Measurements from ENCODE around the gene CD247. TPM values are rescaled to one million over a fixed set of nuclear protein-coding genes. Genes with fewer than 3 reads are reported as not detected.

Gene CD247
- total RNA-seq, 1 experiment from 2014 or later: 0.44 TPM

DNA sequence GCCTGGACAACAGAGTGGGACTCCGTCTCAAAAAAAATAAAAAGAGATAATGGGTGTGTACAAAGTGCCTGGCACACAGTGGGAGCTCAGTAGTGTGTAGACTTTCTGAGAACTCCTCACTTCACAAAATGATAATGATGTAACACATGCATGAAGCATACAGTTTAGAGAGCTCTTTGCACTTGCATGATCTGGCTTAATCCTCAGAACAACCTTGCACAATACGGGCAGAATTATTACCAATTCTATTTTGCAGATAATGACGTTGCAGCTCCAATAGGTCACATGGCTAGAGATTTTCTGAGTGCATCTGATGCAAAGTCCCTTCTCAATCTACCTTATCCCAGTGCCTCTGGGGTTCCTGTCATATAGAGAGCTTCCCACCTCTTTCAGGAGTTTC lies 71.4 kb downstream of the CD247 start:
- H3K27ac ChIP-seq (ENCODE audit: low read length): no peak overlapping the region
- in situ Hi-C loops (cut with HindIII; ENCODE audit: low pct_unique_long_range_greater_than_20kb, low sequenced_read_pairs): no loop called here

DNA sequence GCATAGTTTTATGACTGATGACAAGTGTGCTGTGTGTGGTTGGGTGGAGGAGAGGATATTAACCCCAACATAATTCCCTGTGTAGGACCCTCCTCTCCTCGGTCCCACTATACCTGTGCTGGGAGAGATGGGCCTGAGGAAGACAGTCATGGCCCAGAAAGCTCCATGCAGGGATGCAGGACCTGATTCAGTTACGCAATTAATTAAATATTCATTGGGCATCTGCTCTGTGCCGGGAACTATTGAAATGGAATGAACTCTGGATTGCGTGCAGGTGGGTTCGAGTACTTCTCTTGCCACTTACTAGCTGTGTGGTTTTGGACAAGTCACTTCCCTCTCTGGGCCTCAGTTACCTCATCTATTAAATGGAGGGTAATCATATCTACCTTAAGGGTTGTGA lies 74.6 kb downstream of the CD247 start:
- intact Hi-C loops (cut with micrococcal nuclease; ENCODE audit: unreplicated experiment): loop anchor here (5.0 kb wide), 1 partner anchor 376 kb away; no protein-coding TSS in a partner anchor
- ATAC-seq (no peak), DNase-seq (ENCODE audit: low read depth, low spot score) (no peak)
- TF ChIP-seq, protein P1, sequence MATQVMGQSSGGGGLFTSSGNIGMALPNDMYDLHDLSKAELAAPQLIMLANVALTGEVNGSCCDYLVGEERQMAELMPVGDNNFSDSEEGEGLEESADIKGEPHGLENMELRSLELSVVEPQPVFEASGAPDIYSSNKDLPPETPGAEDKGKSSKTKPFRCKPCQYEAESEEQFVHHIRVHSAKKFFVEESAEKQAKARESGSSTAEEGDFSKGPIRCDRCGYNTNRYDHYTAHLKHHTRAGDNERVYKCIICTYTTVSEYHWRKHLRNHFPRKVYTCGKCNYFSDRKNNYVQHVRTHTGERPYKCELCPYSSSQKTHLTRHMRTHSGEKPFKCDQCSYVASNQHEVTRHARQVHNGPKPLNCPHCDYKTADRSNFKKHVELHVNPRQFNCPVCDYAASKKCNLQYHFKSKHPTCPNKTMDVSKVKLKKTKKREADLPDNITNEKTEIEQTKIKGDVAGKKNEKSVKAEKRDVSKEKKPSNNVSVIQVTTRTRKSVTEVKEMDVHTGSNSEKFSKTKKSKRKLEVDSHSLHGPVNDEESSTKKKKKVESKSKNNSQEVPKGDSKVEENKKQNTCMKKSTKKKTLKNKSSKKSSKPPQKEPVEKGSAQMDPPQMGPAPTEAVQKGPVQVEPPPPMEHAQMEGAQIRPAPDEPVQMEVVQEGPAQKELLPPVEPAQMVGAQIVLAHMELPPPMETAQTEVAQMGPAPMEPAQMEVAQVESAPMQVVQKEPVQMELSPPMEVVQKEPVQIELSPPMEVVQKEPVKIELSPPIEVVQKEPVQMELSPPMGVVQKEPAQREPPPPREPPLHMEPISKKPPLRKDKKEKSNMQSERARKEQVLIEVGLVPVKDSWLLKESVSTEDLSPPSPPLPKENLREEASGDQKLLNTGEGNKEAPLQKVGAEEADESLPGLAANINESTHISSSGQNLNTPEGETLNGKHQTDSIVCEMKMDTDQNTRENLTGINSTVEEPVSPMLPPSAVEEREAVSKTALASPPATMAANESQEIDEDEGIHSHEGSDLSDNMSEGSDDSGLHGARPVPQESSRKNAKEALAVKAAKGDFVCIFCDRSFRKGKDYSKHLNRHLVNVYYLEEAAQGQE (IDR thresholded peaks at IDR 0.05; ENCODE audit: insufficient read depth in 1 of 2, low read depth in 2 of 2, low read length in 1 of 2): no peak
- in situ Hi-C loops (cut with HindIII; ENCODE audit: low pct_unique_long_range_greater_than_20kb, low sequenced_read_pairs): no loop called here
- no peaks in the 10 kb centered on the region for H3K27me3 ChIP-seq (ENCODE audit: control insufficient read depth, insufficient read depth, low read length)
- H3K9me3 ChIP-seq (ENCODE audit: control insufficient read depth, insufficient read depth, low read depth, low read length): no peaks in the 10 kb centered on the region
- H3K4me3 ChIP-seq (ENCODE audit: low read depth in 2 of 2, low read length in 2 of 2): no peak overlapping the region
- ChIA-PET CTCF (interaction anchor here (1.4 kb wide), 1 partner anchor 12 kb away, joined by 3 read pairs; no protein-coding TSS in a partner anchor), POLR2A (no interaction called here)
- no peaks in the 10 kb centered on the region for H3K4me1 ChIP-seq (ENCODE audit: control insufficient read depth, insufficient read depth, low read length)
- no TSS peak for BruUV-seq (replicated peaks)
- no peak overlapping the region for H3K27ac ChIP-seq (ENCODE audit: low read length)
- no peaks in the 10 kb centered on the region for H3K36me3 ChIP-seq (ENCODE audit: control insufficient read depth, insufficient read depth, low read length)

More for the DNA sequence above, 71.4 kb downstream of the CD247 start:
- Histone ChIP-seq H3K9me3 (ENCODE audit: control insufficient read depth, insufficient read depth, low read depth, low read length) (no peaks in the 10 kb centered on the region), H3K4me1 (ENCODE audit: control insufficient read depth, insufficient read depth, low read length) (no peaks in the 10 kb centered on the region), H3K4me3 (ENCODE audit: low read depth in 2 of 2, low read length in 2 of 2) (no peak overlapping the region), H3K27me3 (ENCODE audit: control insufficient read depth, insufficient read depth, low read length) (no peaks in the 10 kb centered on the region), H3K36me3 (ENCODE audit: control insufficient read depth, insufficient read depth, low read length) (no peaks in the 10 kb centered on the region)
- ChIA-PET POLR2A (interaction anchor here (0.6 to 0.7 kb wide), 2 partner anchors 226 to 573 kb away, joined by 3 read pairs; partner anchors contain the start of gene POU2F1), CTCF (no interaction called here)
- no TSS peak for BruUV-seq (replicated peaks)
- no peak for DNase-seq (ENCODE audit: low read depth, low spot score)
- TF ChIP-seq, protein P2, sequence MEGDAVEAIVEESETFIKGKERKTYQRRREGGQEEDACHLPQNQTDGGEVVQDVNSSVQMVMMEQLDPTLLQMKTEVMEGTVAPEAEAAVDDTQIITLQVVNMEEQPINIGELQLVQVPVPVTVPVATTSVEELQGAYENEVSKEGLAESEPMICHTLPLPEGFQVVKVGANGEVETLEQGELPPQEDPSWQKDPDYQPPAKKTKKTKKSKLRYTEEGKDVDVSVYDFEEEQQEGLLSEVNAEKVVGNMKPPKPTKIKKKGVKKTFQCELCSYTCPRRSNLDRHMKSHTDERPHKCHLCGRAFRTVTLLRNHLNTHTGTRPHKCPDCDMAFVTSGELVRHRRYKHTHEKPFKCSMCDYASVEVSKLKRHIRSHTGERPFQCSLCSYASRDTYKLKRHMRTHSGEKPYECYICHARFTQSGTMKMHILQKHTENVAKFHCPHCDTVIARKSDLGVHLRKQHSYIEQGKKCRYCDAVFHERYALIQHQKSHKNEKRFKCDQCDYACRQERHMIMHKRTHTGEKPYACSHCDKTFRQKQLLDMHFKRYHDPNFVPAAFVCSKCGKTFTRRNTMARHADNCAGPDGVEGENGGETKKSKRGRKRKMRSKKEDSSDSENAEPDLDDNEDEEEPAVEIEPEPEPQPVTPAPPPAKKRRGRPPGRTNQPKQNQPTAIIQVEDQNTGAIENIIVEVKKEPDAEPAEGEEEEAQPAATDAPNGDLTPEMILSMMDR (IDR thresholded peaks at IDR 0.05): no peak
- TF ChIP-seq POLR2AphosphoS5 (IDR thresholded peaks at IDR 0.05; ENCODE audit: low read depth, low read length) (no peak), SIN3A (IDR thresholded peaks at IDR 0.05; ENCODE audit: borderline replicate concordance, insufficient read depth, low read depth, low read length) (no peak), TCF7L2 (IDR thresholded peaks at IDR 0.05; ENCODE audit: low read depth, low read length) (no peak)
- TF ChIP-seq, protein P1 (IDR thresholded peaks at IDR 0.05; ENCODE audit: insufficient read depth in 1 of 2, low read depth in 2 of 2, low read length in 1 of 2): no peak
- intact Hi-C loops (cut with micrococcal nuclease; ENCODE audit: unreplicated experiment): no loop called here
- ATAC-seq: no peak

All from Panc1 (cell line).